HG03095 (cell line): ENCODE results near the gene SLIRP.
"Not testable (repeated sequence)": the region's sequence is repeated elsewhere in the genome, so short reads cannot be mapped to it uniquely, and the experiment has no call there.

Source experiments
- ATAC-seq: cut with Tn5 transposase; IDR thresholded peaks from one replicate; pipeline ENCODE4 v1.9.1; 2021; ENCODE audit warnings: moderate library complexity; ENCODE audit not compliant: unreplicated experiment

SLIRP gene

DNA sequence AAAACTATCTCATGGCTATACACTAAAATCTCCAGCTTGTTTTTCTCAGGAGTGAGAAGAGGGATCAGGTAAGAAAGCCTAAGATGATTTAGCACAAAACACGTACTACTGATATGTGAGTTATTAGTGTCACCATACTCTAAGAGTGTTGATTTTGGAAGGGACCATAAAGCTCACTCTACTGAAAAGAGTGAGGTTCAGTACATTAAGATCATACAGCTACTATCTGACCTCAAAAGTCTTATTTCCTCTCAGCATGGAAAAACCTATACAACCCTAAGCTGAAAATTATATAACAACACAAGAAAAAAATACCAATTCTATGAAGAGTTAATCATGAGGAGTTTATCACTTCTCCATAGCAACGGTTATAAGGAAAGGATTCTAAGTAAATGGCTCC is 33.5 kb downstream of the SLIRP start:
- ATAC-seq = no peak

GRCh38 chr14:77746064-77746702 is 38.3 kb downstream of the SLIRP start:
- ATAC-seq = no peak

- ATAC-seq = not testable (repeated sequence)
These were observed 39.5 kb downstream of the SLIRP start for GRCh38 chr14:77747425-77747824.

DNA sequence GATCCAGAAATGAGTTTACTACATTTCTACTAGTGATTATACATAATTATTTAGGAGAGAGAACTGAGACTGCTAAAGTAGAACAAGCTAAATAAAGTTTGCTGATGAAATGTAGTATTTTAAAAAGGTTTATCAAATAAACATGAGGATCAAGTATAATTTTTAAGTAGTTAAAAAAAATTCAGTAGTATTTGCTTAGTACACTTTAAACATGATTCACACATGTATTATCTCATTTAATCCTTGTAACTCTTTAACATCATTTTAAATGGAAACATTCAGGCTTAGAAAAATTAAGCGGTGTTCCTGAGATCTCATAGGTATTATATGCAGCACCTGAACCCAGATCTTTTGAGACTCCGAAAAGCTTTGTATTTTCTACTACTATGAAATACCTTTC is 44.4 kb downstream of the SLIRP start:
- ATAC-seq = no peak

DNA sequence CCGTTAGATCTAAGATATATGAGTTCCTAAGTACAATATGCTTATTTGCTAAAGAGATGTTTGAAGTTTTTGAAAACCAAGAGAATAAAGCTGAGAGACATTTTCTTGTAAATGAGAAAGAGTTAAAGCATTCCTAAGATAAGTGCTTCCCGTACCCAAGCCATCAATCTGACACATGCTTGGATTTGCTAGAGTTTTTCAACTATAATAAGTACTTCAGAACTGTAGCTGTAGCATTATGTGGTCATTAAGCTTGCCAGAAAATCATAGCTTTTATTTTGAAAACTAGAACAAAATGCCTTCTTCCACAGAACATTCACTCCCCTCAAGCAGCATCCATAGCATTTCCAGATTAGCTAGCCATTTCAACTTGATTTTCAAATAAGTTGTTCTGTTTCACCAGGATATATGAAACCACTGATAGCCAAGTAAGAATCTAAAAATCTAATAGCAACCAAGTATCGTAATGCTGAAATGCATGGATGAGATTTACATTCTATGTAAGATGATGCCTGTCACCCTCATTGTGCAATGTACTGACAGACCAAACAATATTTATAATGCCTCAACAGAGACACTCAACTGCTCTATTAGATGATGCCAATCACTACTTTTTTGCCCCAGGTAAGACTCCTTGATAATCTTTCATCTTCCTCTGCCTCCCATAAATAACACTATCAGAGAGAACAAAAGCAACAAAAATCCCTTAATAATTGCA is 45.1 kb downstream of the SLIRP start:
- no peak for ATAC-seq

- peak; percentile 91 for ATAC-seq
These were observed 52.7 kb downstream of the SLIRP start, which contains the start of gene SNW1 for GRCh38 chr14:77760381-77761204. TSS of gene SNW1 (minus strand) at chr14:77761156. CDS start at chr14:77761127, 29 bp downstream.

DNA sequence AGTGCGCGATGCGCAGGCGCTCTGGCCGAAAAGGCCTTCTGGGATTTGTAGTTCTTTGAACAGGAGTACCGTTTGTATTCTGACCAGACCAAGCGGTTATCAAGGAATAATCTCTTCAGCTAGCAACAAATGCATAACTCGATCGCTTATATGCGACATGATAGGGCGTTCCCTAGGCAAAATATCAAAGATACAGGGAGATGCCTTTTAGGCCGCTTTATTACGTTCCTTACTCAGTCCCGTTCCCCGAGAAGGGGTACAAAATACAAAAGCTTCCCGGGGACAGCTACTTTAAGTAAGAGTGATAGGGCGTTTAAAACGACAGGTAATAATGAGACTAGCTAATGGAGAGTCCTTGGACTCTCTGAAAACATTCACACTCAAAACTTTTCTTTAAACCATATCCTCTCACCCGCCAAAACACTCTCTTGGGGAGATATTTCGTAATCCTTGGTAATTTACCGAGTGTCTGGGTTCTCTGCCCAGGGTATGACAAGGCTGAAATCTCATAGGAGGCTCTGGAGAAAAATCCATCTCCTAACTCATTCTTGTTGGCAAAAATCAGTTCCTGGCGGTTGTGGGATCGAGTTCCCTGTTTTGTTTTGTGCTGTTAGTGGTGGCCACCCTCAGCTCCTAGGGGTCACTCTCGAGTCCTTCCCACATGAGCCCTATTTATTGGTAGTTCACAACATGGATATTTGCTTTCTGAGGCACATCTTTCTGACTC is 53.5 kb downstream of the SLIRP start:
- peak; percentile 19 for ATAC-seq

DNA sequence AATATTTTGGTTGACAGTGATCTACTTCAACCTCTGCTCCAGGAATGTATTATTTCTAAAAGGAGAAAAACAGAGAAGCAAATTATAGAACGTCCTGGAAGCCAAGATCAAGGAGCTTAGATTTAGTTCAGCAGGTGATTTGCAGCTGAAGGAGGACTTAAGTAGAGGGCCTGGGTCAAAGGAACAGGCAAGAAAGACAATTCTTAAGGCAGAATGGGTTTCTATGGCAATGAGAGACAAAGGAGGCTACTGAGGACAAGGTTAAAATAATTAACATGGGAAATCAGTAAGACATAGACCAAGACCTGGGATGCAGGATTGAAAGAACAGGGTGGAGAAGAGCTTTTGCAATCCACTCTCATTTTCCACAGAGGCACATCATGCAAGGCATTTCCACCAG is 55.4 kb downstream of the SLIRP start:
- ATAC-seq = no peak

GRCh38 chr14:77763978-77764377 is 56.1 kb downstream of the SLIRP start:
- no peak for ATAC-seq
